ENCODE data around the gene PRAF2. TPM values are rescaled to one million over a fixed set of nuclear protein-coding genes. Genes with fewer than 3 reads are reported as not detected.

The PRAF2 gene
- total RNA-seq, 1 experiment from 2014 or later = 36.3 TPM

DNA sequence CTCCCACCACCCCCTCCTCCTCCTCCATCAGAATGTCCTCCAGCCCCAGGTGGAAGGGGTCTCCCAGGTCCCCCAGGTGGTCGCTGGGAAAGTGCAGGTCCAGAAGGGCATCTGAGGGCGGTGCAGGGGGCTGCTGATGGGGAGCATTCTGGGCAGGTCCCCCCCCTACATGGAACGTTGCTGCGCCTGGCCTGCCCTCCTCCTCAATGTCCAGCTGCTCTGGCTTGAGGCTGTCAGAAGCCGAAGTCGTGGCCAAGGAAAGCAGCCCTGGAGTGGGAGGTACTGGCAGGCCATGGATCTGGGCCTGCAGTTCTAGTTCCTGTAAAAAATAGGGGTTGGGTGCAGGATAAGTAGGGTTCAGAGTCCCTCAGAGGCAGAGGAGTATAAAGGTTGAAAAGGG lies 43.5 kb downstream of the PRAF2 start:
- H3K4me3 ChIP-seq (ENCODE audit: low read depth in 2 of 2, low read length in 2 of 2) = no peak overlapping the region
- H3K27me3 ChIP-seq (ENCODE audit: control insufficient read depth, insufficient read depth, low read length) = no peaks in the 10 kb centered on the region
- TF ChIP-seq, protein P1, sequence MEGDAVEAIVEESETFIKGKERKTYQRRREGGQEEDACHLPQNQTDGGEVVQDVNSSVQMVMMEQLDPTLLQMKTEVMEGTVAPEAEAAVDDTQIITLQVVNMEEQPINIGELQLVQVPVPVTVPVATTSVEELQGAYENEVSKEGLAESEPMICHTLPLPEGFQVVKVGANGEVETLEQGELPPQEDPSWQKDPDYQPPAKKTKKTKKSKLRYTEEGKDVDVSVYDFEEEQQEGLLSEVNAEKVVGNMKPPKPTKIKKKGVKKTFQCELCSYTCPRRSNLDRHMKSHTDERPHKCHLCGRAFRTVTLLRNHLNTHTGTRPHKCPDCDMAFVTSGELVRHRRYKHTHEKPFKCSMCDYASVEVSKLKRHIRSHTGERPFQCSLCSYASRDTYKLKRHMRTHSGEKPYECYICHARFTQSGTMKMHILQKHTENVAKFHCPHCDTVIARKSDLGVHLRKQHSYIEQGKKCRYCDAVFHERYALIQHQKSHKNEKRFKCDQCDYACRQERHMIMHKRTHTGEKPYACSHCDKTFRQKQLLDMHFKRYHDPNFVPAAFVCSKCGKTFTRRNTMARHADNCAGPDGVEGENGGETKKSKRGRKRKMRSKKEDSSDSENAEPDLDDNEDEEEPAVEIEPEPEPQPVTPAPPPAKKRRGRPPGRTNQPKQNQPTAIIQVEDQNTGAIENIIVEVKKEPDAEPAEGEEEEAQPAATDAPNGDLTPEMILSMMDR (IDR thresholded peaks at IDR 0.05) = no peak
- no peak for TF ChIP-seq POLR2AphosphoS5 (IDR thresholded peaks at IDR 0.05; ENCODE audit: low read depth, low read length)
- no peaks in the 10 kb centered on the region for H3K9me3 ChIP-seq (ENCODE audit: control insufficient read depth, insufficient read depth, low read depth, low read length)
- no peak for ATAC-seq
- in situ Hi-C loops (cut with HindIII; ENCODE audit: low pct_unique_long_range_greater_than_20kb, low sequenced_read_pairs) (no loop called here), intact Hi-C loops (cut with micrococcal nuclease; ENCODE audit: unreplicated experiment) (no loop called here)
- ChIA-PET CTCF (no interaction called here), POLR2A (interaction anchor here (0.5 kb wide), 1 partner anchor 72 kb away, joined by 18 read pairs; no protein-coding TSS in a partner anchor)
- no TSS peak for BruUV-seq (replicated peaks)
- no peaks in the 10 kb centered on the region for H3K4me1 ChIP-seq (ENCODE audit: control insufficient read depth, insufficient read depth, low read length)
- DNase-seq (ENCODE audit: low read depth, low spot score) = no peak
- H3K36me3 ChIP-seq (ENCODE audit: control insufficient read depth, insufficient read depth, low read length) = no peaks in the 10 kb centered on the region
- H3K27ac ChIP-seq (ENCODE audit: low read length) = no peak overlapping the region

DNA sequence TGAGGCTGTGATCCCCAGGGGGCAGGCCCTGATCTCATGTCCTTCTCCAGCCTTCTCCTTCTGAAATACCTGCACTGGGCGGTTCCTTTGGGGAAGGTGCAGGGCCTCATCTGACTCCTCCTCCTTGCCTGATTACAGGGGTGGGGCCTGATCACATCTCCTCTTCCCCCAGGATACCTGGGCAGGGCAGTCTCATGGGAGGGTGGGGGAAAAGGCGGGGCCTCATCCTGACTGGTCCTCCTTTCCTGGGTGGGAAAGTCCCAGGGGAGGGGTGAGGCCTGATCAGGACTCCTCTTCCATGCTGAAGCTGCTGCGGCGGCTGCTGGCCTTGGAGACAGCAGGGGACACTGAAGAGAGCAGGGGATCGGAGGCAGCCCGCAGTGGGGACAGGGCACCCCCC lies 43.9 kb downstream of the PRAF2 start:
- Histone ChIP-seq H3K4me1 (ENCODE audit: control insufficient read depth, insufficient read depth, low read length) (no peaks in the 10 kb centered on the region), H3K36me3 (ENCODE audit: control insufficient read depth, insufficient read depth, low read length) (no peaks in the 10 kb centered on the region), H3K27ac (ENCODE audit: low read length) (no peak overlapping the region), H3K4me3 (ENCODE audit: low read depth in 2 of 2, low read length in 2 of 2) (no peak overlapping the region), H3K27me3 (ENCODE audit: control insufficient read depth, insufficient read depth, low read length) (no peaks in the 10 kb centered on the region), H3K9me3 (ENCODE audit: control insufficient read depth, insufficient read depth, low read depth, low read length) (no peaks in the 10 kb centered on the region)
- no TSS peak for BruUV-seq (replicated peaks)
- POLR2A ChIA-PET = no interaction called here
- TF ChIP-seq, protein P1 (IDR thresholded peaks at IDR 0.05) = no peak
- TF ChIP-seq SIN3A (IDR thresholded peaks at IDR 0.05; ENCODE audit: borderline replicate concordance, insufficient read depth, low read depth, low read length) = no peak
- TF ChIP-seq, protein P2, sequence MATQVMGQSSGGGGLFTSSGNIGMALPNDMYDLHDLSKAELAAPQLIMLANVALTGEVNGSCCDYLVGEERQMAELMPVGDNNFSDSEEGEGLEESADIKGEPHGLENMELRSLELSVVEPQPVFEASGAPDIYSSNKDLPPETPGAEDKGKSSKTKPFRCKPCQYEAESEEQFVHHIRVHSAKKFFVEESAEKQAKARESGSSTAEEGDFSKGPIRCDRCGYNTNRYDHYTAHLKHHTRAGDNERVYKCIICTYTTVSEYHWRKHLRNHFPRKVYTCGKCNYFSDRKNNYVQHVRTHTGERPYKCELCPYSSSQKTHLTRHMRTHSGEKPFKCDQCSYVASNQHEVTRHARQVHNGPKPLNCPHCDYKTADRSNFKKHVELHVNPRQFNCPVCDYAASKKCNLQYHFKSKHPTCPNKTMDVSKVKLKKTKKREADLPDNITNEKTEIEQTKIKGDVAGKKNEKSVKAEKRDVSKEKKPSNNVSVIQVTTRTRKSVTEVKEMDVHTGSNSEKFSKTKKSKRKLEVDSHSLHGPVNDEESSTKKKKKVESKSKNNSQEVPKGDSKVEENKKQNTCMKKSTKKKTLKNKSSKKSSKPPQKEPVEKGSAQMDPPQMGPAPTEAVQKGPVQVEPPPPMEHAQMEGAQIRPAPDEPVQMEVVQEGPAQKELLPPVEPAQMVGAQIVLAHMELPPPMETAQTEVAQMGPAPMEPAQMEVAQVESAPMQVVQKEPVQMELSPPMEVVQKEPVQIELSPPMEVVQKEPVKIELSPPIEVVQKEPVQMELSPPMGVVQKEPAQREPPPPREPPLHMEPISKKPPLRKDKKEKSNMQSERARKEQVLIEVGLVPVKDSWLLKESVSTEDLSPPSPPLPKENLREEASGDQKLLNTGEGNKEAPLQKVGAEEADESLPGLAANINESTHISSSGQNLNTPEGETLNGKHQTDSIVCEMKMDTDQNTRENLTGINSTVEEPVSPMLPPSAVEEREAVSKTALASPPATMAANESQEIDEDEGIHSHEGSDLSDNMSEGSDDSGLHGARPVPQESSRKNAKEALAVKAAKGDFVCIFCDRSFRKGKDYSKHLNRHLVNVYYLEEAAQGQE (IDR thresholded peaks at IDR 0.05; ENCODE audit: insufficient read depth in 1 of 2, low read depth in 2 of 2, low read length in 1 of 2) = no peak
- no peak for TF ChIP-seq TCF7L2 (IDR thresholded peaks at IDR 0.05; ENCODE audit: low read depth, low read length)
- no peak for TF ChIP-seq POLR2AphosphoS5 (IDR thresholded peaks at IDR 0.05; ENCODE audit: low read depth, low read length)
- intact Hi-C loops (cut with micrococcal nuclease; ENCODE audit: unreplicated experiment) (no loop called here), in situ Hi-C loops (cut with HindIII; ENCODE audit: low pct_unique_long_range_greater_than_20kb, low sequenced_read_pairs) (no loop called here)
- DNase-seq (ENCODE audit: low read depth, low spot score) = no peak
- peak; percentile 54 for ATAC-seq
- CTCF ChIA-PET = no interaction called here

Other genes starting within 250 kb of the PRAF2 start
- gene ERAS, start 247.5 kb downstream of the PRAF2 start, total RNA-seq (2021; ENCODE audit: unreplicated experiment) = 0.23 TPM
- gene PCSK1N, start 238.4 kb downstream of the PRAF2 start, total RNA-seq (2021; ENCODE audit: unreplicated experiment) = 17.8 TPM
- gene TIMM17B, start 176.2 kb downstream of the PRAF2 start, total RNA-seq (2021; ENCODE audit: unreplicated experiment) = 92.1 TPM
- gene PQBP1, start 176.1 kb downstream of the PRAF2 start, total RNA-seq (2021; ENCODE audit: unreplicated experiment) = 136 TPM
- gene SLC35A2, start 162.4 kb downstream of the PRAF2 start, total RNA-seq (2021; ENCODE audit: unreplicated experiment) = 72.4 TPM
- 52.6 TPM for gene PIM2, start 155.0 kb downstream of the PRAF2 start, total RNA-seq (2021; ENCODE audit: unreplicated experiment)
- gene OTUD5, start 116.4 kb downstream of the PRAF2 start, total RNA-seq (2021; ENCODE audit: unreplicated experiment) = 59.5 TPM
- gene KCND1, start 102.2 kb downstream of the PRAF2 start, total RNA-seq (2021; ENCODE audit: unreplicated experiment) = 5.5 TPM
- 51.0 TPM for gene GRIPAP1, start 71.7 kb downstream of the PRAF2 start, total RNA-seq (2021; ENCODE audit: unreplicated experiment)
- gene TFE3, start 30.6 kb downstream of the PRAF2 start, total RNA-seq (2021; ENCODE audit: unreplicated experiment) = 45.9 TPM
- gene CCDC120, start 15.0 kb downstream of the PRAF2 start, total RNA-seq (2021; ENCODE audit: unreplicated experiment) = 11.0 TPM
- gene WDR45, start 5.9 kb upstream of the PRAF2 start, total RNA-seq (2021; ENCODE audit: unreplicated experiment) = 49.3 TPM
- gene GPKOW, start 49.7 kb upstream of the PRAF2 start, total RNA-seq (2021; ENCODE audit: unreplicated experiment) = 28.0 TPM
- 3.8 TPM for gene MAGIX, start 88.8 kb upstream of the PRAF2 start, total RNA-seq (2021; ENCODE audit: unreplicated experiment)
- 293 TPM for gene PLP2, start 97.9 kb upstream of the PRAF2 start, total RNA-seq (2021; ENCODE audit: unreplicated experiment)
- gene PRICKLE3, start 112.4 kb upstream of the PRAF2 start, total RNA-seq (2021; ENCODE audit: unreplicated experiment) = 40.1 TPM
- 12.4 TPM for gene SYP, start 126.2 kb upstream of the PRAF2 start, total RNA-seq (2021; ENCODE audit: unreplicated experiment)
- gene CACNA1F, start 159.3 kb upstream of the PRAF2 start, total RNA-seq (2021; ENCODE audit: unreplicated experiment) = not detected
- gene CCDC22, start 161.5 kb upstream of the PRAF2 start, total RNA-seq (2021; ENCODE audit: unreplicated experiment) = 22.8 TPM
- 0.26 TPM for gene FOXP3, start 190.7 kb upstream of the PRAF2 start, total RNA-seq (2021; ENCODE audit: unreplicated experiment)
- 8.3 TPM for gene PPP1R3F, start 195.8 kb upstream of the PRAF2 start, total RNA-seq (2021; ENCODE audit: unreplicated experiment)
- not detected for gene GAGE10, start 229.6 kb upstream of the PRAF2 start, total RNA-seq (2021; ENCODE audit: unreplicated experiment)
- 1.1 TPM for gene GAGE12J, start 248.0 kb upstream of the PRAF2 start, total RNA-seq (2021; ENCODE audit: unreplicated experiment)

Measured in Panc1 (cell line).